Measurements from ENCODE around the gene ERH.

Gene ERH

GRCh38 chr14:69357544-69358200 is 40.4 kb downstream of the ERH start:
- Histone ChIP-seq H3K27me3 (ENCODE audit: insufficient read depth, low read length) (no peaks in the 10 kb centered on the region), H3K27ac (ENCODE audit: low read depth, low read length) (no peak overlapping the region), H3K36me3 (ENCODE audit: insufficient read depth, low read length) (no peaks in the 10 kb centered on the region), H3K79me2 (ENCODE audit: control insufficient read depth, insufficient read depth, low read length, unreplicated experiment) (no peaks in the 10 kb centered on the region), H3K4me3 (ENCODE audit: low read depth, low read length) (no peak overlapping the region), H2AFZ (ENCODE audit: low read length, unreplicated experiment) (no peak overlapping the region), H3K4me1 (ENCODE audit: control insufficient read depth, insufficient read depth, low read length, unreplicated experiment) (peaks cover 9% of the 10 kb centered on the region)

- H3K36me3 ChIP-seq (ENCODE audit: insufficient read depth, low read length) = no peaks in the 10 kb centered on the region
- no peak overlapping the region for H3K27ac ChIP-seq (ENCODE audit: low read depth, low read length)
- H3K27me3 ChIP-seq (ENCODE audit: insufficient read depth, low read length) = no peaks in the 10 kb centered on the region
- H3K4me3 ChIP-seq (ENCODE audit: low read depth, low read length) = no peak overlapping the region
- no peak overlapping the region for H2AFZ ChIP-seq (ENCODE audit: low read length, unreplicated experiment)
- H3K79me2 ChIP-seq (ENCODE audit: control insufficient read depth, insufficient read depth, low read length, unreplicated experiment) = no peaks in the 10 kb centered on the region
- H3K4me1 ChIP-seq (ENCODE audit: control insufficient read depth, insufficient read depth, low read length, unreplicated experiment) = peaks cover 9% of the 10 kb centered on the region
These were observed 41.1 kb downstream of the ERH start for GRCh38 chr14:69356903-69357543.

GRCh38 chr14:69355607-69356281 is 42.4 kb downstream of the ERH start:
- H3K27ac ChIP-seq (ENCODE audit: low read depth, low read length) = no peak overlapping the region
- no peaks in the 10 kb centered on the region for H3K36me3 ChIP-seq (ENCODE audit: insufficient read depth, low read length)
- H3K27me3 ChIP-seq (ENCODE audit: insufficient read depth, low read length) = no peaks in the 10 kb centered on the region
- no peak overlapping the region for H3K4me3 ChIP-seq (ENCODE audit: low read depth, low read length)
- H3K4me1 ChIP-seq (ENCODE audit: control insufficient read depth, insufficient read depth, low read length, unreplicated experiment) = peaks cover 9% of the 10 kb centered on the region
- no peaks in the 10 kb centered on the region for H3K79me2 ChIP-seq (ENCODE audit: control insufficient read depth, insufficient read depth, low read length, unreplicated experiment)
- no peak overlapping the region for H2AFZ ChIP-seq (ENCODE audit: low read length, unreplicated experiment)

GRCh38 chr14:69355154-69355597 is 42.9 kb downstream of the ERH start:
- H2AFZ ChIP-seq (ENCODE audit: low read length, unreplicated experiment) = no peak overlapping the region
- peaks cover 9% of the 10 kb centered on the region for H3K4me1 ChIP-seq (ENCODE audit: control insufficient read depth, insufficient read depth, low read length, unreplicated experiment)
- no peaks in the 10 kb centered on the region for H3K79me2 ChIP-seq (ENCODE audit: control insufficient read depth, insufficient read depth, low read length, unreplicated experiment)
- H3K4me3 ChIP-seq (ENCODE audit: low read depth, low read length) = no peak overlapping the region
- no peaks in the 10 kb centered on the region for H3K27me3 ChIP-seq (ENCODE audit: insufficient read depth, low read length)
- no peaks in the 10 kb centered on the region for H3K36me3 ChIP-seq (ENCODE audit: insufficient read depth, low read length)
- H3K27ac ChIP-seq (ENCODE audit: low read depth, low read length) = no peak overlapping the region

- no peak overlapping the region for H3K27ac ChIP-seq (ENCODE audit: low read depth, low read length)
- peaks cover 9% of the 10 kb centered on the region for H3K4me1 ChIP-seq (ENCODE audit: control insufficient read depth, insufficient read depth, low read length, unreplicated experiment)
- no peaks in the 10 kb centered on the region for H3K27me3 ChIP-seq (ENCODE audit: insufficient read depth, low read length)
- no peaks in the 10 kb centered on the region for H3K79me2 ChIP-seq (ENCODE audit: control insufficient read depth, insufficient read depth, low read length, unreplicated experiment)
- no peaks in the 10 kb centered on the region for H3K36me3 ChIP-seq (ENCODE audit: insufficient read depth, low read length)
- H2AFZ ChIP-seq (ENCODE audit: low read length, unreplicated experiment) = no peak overlapping the region
- H3K4me3 ChIP-seq (ENCODE audit: low read depth, low read length) = no peak overlapping the region
These were observed 43.5 kb downstream of the ERH start for GRCh38 chr14:69354383-69355153.

GRCh38 chr14:69353168-69353567 is 44.9 kb downstream of the ERH start:
- Histone ChIP-seq H3K79me2 (ENCODE audit: control insufficient read depth, insufficient read depth, low read length, unreplicated experiment) (no peaks in the 10 kb centered on the region), H3K27me3 (ENCODE audit: insufficient read depth, low read length) (no peaks in the 10 kb centered on the region), H3K4me1 (ENCODE audit: control insufficient read depth, insufficient read depth, low read length, unreplicated experiment) (peaks cover 9% of the 10 kb centered on the region), H3K4me3 (ENCODE audit: low read depth, low read length) (no peak overlapping the region), H3K27ac (ENCODE audit: low read depth, low read length) (no peak overlapping the region), H3K36me3 (ENCODE audit: insufficient read depth, low read length) (no peaks in the 10 kb centered on the region), H2AFZ (ENCODE audit: low read length, unreplicated experiment) (no peak overlapping the region)

- Histone ChIP-seq H3K4me1 (ENCODE audit: control insufficient read depth, insufficient read depth, low read length, unreplicated experiment) (peaks cover 9% of the 10 kb centered on the region), H3K4me3 (ENCODE audit: low read depth, low read length) (no peak overlapping the region), H2AFZ (ENCODE audit: low read length, unreplicated experiment) (no peak overlapping the region), H3K36me3 (ENCODE audit: insufficient read depth, low read length) (no peaks in the 10 kb centered on the region), H3K27me3 (ENCODE audit: insufficient read depth, low read length) (no peaks in the 10 kb centered on the region), H3K79me2 (ENCODE audit: control insufficient read depth, insufficient read depth, low read length, unreplicated experiment) (no peaks in the 10 kb centered on the region), H3K27ac (ENCODE audit: low read depth, low read length) (no peak overlapping the region)
These were observed 46.2 kb downstream of the ERH start for GRCh38 chr14:69351911-69352310.

GRCh38 chr14:69351385-69351784 is 46.7 kb downstream of the ERH start:
- Histone ChIP-seq H2AFZ (ENCODE audit: low read length, unreplicated experiment) (no peak overlapping the region), H3K4me1 (ENCODE audit: control insufficient read depth, insufficient read depth, low read length, unreplicated experiment) (peaks cover 9% of the 10 kb centered on the region), H3K36me3 (ENCODE audit: insufficient read depth, low read length) (no peaks in the 10 kb centered on the region), H3K4me3 (ENCODE audit: low read depth, low read length) (no peak overlapping the region), H3K79me2 (ENCODE audit: control insufficient read depth, insufficient read depth, low read length, unreplicated experiment) (no peaks in the 10 kb centered on the region), H3K27ac (ENCODE audit: low read depth, low read length) (no peak overlapping the region), H3K27me3 (ENCODE audit: insufficient read depth, low read length) (no peaks in the 10 kb centered on the region)

GRCh38 chr14:69350892-69351291 is 47.2 kb downstream of the ERH start:
- Histone ChIP-seq H3K27ac (ENCODE audit: low read depth, low read length) (no peak overlapping the region), H3K4me1 (ENCODE audit: control insufficient read depth, insufficient read depth, low read length, unreplicated experiment) (peaks cover 6% of the 10 kb centered on the region), H2AFZ (ENCODE audit: low read length, unreplicated experiment) (no peak overlapping the region), H3K27me3 (ENCODE audit: insufficient read depth, low read length) (no peaks in the 10 kb centered on the region), H3K79me2 (ENCODE audit: control insufficient read depth, insufficient read depth, low read length, unreplicated experiment) (no peaks in the 10 kb centered on the region), H3K4me3 (ENCODE audit: low read depth, low read length) (no peak overlapping the region), H3K36me3 (ENCODE audit: insufficient read depth, low read length) (no peaks in the 10 kb centered on the region)

- Histone ChIP-seq H3K27me3 (ENCODE audit: insufficient read depth, low read length) (no peaks in the 10 kb centered on the region), H2AFZ (ENCODE audit: low read length, unreplicated experiment) (no peak overlapping the region), H3K4me3 (ENCODE audit: low read depth, low read length) (no peak overlapping the region), H3K27ac (ENCODE audit: low read depth, low read length) (no peak overlapping the region), H3K4me1 (ENCODE audit: control insufficient read depth, insufficient read depth, low read length, unreplicated experiment) (no peaks in the 10 kb centered on the region), H3K36me3 (ENCODE audit: insufficient read depth, low read length) (no peaks in the 10 kb centered on the region), H3K79me2 (ENCODE audit: control insufficient read depth, insufficient read depth, low read length, unreplicated experiment) (no peaks in the 10 kb centered on the region)
These were observed 48.9 kb downstream of the ERH start for GRCh38 chr14:69349091-69349777.
